ENCODE results near the gene AFF3. TPM values are rescaled to one million over a fixed set of nuclear protein-coding genes. Genes with fewer than 3 reads are reported as not detected.

AFF3 gene
- total RNA-seq, 1 experiment from 2014 or later = 0.05 TPM

DNA sequence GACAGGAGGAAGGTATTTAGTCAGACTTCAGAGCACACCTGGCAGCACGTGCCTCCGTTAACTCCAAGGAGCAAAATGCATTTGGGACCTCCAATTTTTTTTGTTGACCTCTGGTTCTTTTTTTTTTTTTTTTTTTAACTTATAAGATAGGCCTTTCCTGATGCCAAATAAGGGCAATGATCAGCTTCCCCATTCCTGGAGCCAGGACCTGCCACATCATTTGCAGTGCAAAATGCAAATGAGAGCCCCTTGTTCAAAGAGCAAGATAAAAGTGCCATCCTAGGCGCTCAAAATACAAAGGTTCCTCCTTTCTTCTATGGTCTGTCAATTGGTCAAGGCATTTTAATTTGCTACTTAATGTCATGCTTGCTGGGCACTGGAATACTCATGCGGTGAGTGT, 519.4 kb downstream of the AFF3 start:
- H3K4me1 ChIP-seq = no peaks in the 10 kb centered on the region
- POLR2A ChIA-PET = no interaction called here
- H3K27me3 ChIP-seq (replicated peaks; ENCODE audit: control insufficient read depth, insufficient read depth, low read length) = no peaks in the 10 kb centered on the region; the same call in 1 of the 2 replicates
- BruUV-seq (replicated peaks) = no TSS peak
- H3K9me3 ChIP-seq = no peaks in the 10 kb centered on the region
- Mint-ChIP-seq H3K4me1 (ENCODE audit: low read depth, unreplicated experiment) (no peaks in the 10 kb centered on the region), H3K27me3 (ENCODE audit: insufficient read depth, unreplicated experiment) (peaks cover 28% of the 10 kb centered on the region), H3K4me3 (ENCODE audit: unreplicated experiment) (no peak overlapping the region), H3K9me3 (ENCODE audit: unreplicated experiment) (no peaks in the 10 kb centered on the region), H3K27ac (ENCODE audit: unreplicated experiment) (no peak overlapping the region), H3K36me3 (ENCODE audit: insufficient read depth, unreplicated experiment) (no peaks in the 10 kb centered on the region)
- CTCF ChIA-PET = interaction anchor here (0.6 kb wide), 1 partner anchor 538 kb away, joined by 3 read pairs; no protein-coding TSS in a partner anchor
- intact Hi-C loops (cut with micrococcal nuclease; ENCODE audit: unreplicated experiment) = no loop called here
- TF ChIP-seq, protein P1, sequence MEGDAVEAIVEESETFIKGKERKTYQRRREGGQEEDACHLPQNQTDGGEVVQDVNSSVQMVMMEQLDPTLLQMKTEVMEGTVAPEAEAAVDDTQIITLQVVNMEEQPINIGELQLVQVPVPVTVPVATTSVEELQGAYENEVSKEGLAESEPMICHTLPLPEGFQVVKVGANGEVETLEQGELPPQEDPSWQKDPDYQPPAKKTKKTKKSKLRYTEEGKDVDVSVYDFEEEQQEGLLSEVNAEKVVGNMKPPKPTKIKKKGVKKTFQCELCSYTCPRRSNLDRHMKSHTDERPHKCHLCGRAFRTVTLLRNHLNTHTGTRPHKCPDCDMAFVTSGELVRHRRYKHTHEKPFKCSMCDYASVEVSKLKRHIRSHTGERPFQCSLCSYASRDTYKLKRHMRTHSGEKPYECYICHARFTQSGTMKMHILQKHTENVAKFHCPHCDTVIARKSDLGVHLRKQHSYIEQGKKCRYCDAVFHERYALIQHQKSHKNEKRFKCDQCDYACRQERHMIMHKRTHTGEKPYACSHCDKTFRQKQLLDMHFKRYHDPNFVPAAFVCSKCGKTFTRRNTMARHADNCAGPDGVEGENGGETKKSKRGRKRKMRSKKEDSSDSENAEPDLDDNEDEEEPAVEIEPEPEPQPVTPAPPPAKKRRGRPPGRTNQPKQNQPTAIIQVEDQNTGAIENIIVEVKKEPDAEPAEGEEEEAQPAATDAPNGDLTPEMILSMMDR (IDR thresholded peaks at IDR 0.05; ENCODE audit: insufficient read depth in 1 of 2, low read depth in 1 of 2, low read length in 1 of 2, severe bottlenecking in 1 of 2, unreplicated experiment in 1 of 2) = no peak
- DNase-seq = no peak
- H3K36me3 ChIP-seq (ENCODE audit: control insufficient read depth, insufficient read depth, low read length) = no peaks in the 10 kb centered on the region
- H3K4me3 ChIP-seq (ENCODE audit: low read depth, low read length) = no peak overlapping the region

DNA sequence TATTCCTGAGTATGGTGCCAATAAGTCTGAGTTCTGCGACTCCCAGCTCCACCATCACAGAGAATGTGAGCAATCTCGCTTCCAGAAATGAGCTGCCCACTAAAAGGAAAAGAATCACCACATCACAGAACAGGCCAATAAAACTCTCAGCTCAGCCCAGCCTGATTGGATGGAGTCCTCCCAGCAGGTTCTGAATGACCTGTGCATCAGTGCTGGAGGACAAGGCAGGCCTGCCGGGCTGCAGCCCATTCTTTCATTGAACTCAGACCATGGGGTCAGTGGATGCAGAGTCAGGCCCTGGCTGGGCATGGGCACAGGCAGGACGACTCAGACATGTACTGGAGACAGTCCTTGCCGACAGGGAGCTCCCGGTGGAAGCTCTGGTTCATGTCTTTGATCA, 519.9 kb downstream of the AFF3 start:
- Mint-ChIP-seq H3K9me3 (ENCODE audit: unreplicated experiment) (no peaks in the 10 kb centered on the region), H3K27ac (ENCODE audit: unreplicated experiment) (no peak overlapping the region), H3K4me3 (ENCODE audit: unreplicated experiment) (no peak overlapping the region), H3K4me1 (ENCODE audit: low read depth, unreplicated experiment) (no peaks in the 10 kb centered on the region), H3K27me3 (ENCODE audit: insufficient read depth, unreplicated experiment) (peaks cover 28% of the 10 kb centered on the region), H3K36me3 (ENCODE audit: insufficient read depth, unreplicated experiment) (no peaks in the 10 kb centered on the region)
- H3K27me3 ChIP-seq (replicated peaks; ENCODE audit: control insufficient read depth, insufficient read depth, low read length) = no peaks in the 10 kb centered on the region; the same call in 1 of the 2 replicates
- CTCF ChIA-PET = no interaction called here
- TF ChIP-seq, protein P1 (IDR thresholded peaks at IDR 0.05; ENCODE audit: insufficient read depth in 1 of 2, low read depth in 1 of 2, low read length in 1 of 2, severe bottlenecking in 1 of 2, unreplicated experiment in 1 of 2) = no peak
- intact Hi-C loops (cut with micrococcal nuclease; ENCODE audit: unreplicated experiment) = no loop called here
- no peak overlapping the region for H3K4me3 ChIP-seq (ENCODE audit: low read depth, low read length)
- POLR2A ChIA-PET = no interaction called here
- H3K4me1 ChIP-seq = no peaks in the 10 kb centered on the region
- H3K36me3 ChIP-seq (ENCODE audit: control insufficient read depth, insufficient read depth, low read length) = no peaks in the 10 kb centered on the region
- DNase-seq = no peak
- H3K9me3 ChIP-seq = no peaks in the 10 kb centered on the region
- no TSS peak for BruUV-seq (replicated peaks)

DNA sequence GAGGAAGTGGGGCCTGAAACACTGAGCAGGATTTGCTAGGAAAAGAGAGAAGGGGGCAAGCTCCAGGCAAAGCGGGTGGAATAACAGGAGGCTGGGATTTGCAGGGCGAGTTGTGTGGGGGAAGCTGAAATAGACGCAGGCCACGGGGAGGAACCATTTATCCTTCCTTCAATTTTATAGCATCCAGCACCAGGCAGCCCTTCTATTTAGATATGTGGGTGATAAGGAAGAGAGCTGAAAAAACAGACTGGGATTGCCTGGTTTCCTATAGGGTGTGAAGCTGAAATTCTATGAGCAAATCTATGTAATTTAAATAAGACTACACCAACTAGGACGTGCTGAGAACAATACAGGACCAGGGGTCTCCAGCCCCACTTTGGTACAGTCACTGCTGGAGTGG, 520.6 kb downstream of the AFF3 start:
- TF ChIP-seq, protein P1 (IDR thresholded peaks at IDR 0.05; ENCODE audit: insufficient read depth in 1 of 2, low read depth in 1 of 2, low read length in 1 of 2, severe bottlenecking in 1 of 2, unreplicated experiment in 1 of 2) = no peak
- no TSS peak for BruUV-seq (replicated peaks)
- no peaks in the 10 kb centered on the region for H3K4me1 ChIP-seq
- Mint-ChIP-seq H3K36me3 (ENCODE audit: insufficient read depth, unreplicated experiment) (no peaks in the 10 kb centered on the region), H3K4me3 (ENCODE audit: unreplicated experiment) (no peak overlapping the region), H3K27ac (ENCODE audit: unreplicated experiment) (no peak overlapping the region), H3K4me1 (ENCODE audit: low read depth, unreplicated experiment) (no peaks in the 10 kb centered on the region), H3K9me3 (ENCODE audit: unreplicated experiment) (no peaks in the 10 kb centered on the region), H3K27me3 (ENCODE audit: insufficient read depth, unreplicated experiment) (peaks cover 28% of the 10 kb centered on the region)
- H3K4me3 ChIP-seq (ENCODE audit: low read depth, low read length) = no peak overlapping the region
- CTCF ChIA-PET = no interaction called here
- H3K27me3 ChIP-seq (replicated peaks; ENCODE audit: control insufficient read depth, insufficient read depth, low read length) = no peaks in the 10 kb centered on the region; the same call in 1 of the 2 replicates
- no peaks in the 10 kb centered on the region for H3K9me3 ChIP-seq
- no peak for DNase-seq
- POLR2A ChIA-PET = no interaction called here
- intact Hi-C loops (cut with micrococcal nuclease; ENCODE audit: unreplicated experiment) = no loop called here
- no peaks in the 10 kb centered on the region for H3K36me3 ChIP-seq (ENCODE audit: control insufficient read depth, insufficient read depth, low read length)
